Measurements from ENCODE around the gene EVL.

The EVL gene

GRCh38 chr14:100084591-100084990 is 19.4 kb downstream of the EVL start:
- DNase-seq (ENCODE audit: low read depth), result no peak

GRCh38 chr14:100085462-100085861 is 20.2 kb downstream of the EVL start:
- DNase-seq (ENCODE audit: low read depth), result no peak

- DNase-seq (ENCODE audit: low read depth), result no peak
Observed at GRCh38 chr14:100086361-100086760, 21.1 kb downstream of the EVL start.

GRCh38 chr14:100088226-100088625 is 23.0 kb downstream of the EVL start:
- DNase-seq (ENCODE audit: low read depth), result no peak

- DNase-seq (ENCODE audit: low read depth), result no peak
Observed at GRCh38 chr14:100091386-100091785, 26.2 kb downstream of the EVL start.

- DNase-seq (ENCODE audit: low read depth), result no peak
Observed at GRCh38 chr14:100092832-100093231, 27.6 kb downstream of the EVL start.

GRCh38 chr14:100093319-100093718 is 28.1 kb downstream of the EVL start:
- DNase-seq (ENCODE audit: low read depth), result no peak

GRCh38 chr14:100096656-100097055 is 31.4 kb downstream of the EVL start:
- DNase-seq (ENCODE audit: low read depth), result peak; percentile 75

- no peak for DNase-seq (ENCODE audit: low read depth)
Observed at GRCh38 chr14:100098171-100098570, 32.9 kb downstream of the EVL start.

GRCh38 chr14:100100032-100100703 is 34.9 kb downstream of the EVL start:
- DNase-seq (ENCODE audit: low read depth), result no peak

- no peak for DNase-seq (ENCODE audit: low read depth)
Observed at GRCh38 chr14:100102156-100102785, 37.0 kb downstream of the EVL start.

- DNase-seq (ENCODE audit: low read depth), result peak; percentile 55
Observed at GRCh38 chr14:100103250-100104005, 38.2 kb downstream of the EVL start.

- DNase-seq (ENCODE audit: low read depth), result no peak
Observed at GRCh38 chr14:100104006-100104352, 38.8 kb downstream of the EVL start.

GRCh38 chr14:100104523-100105300 is 39.5 kb downstream of the EVL start:
- peak; percentile 94 for DNase-seq (ENCODE audit: low read depth)

- DNase-seq (ENCODE audit: low read depth), result peak; percentile 32
Observed at GRCh38 chr14:100105357-100106169, 40.3 kb downstream of the EVL start.

GRCh38 chr14:100106250-100107112 is 41.3 kb downstream of the EVL start:
- no peak for DNase-seq (ENCODE audit: low read depth)

- DNase-seq (ENCODE audit: low read depth), result no peak
Observed at GRCh38 chr14:100107236-100107635, 42.0 kb downstream of the EVL start.

- peak; percentile 73 for DNase-seq (ENCODE audit: low read depth)
Observed at GRCh38 chr14:100108042-100108825, 43.0 kb downstream of the EVL start.

- peak; percentile 20 for DNase-seq (ENCODE audit: low read depth)
Observed at GRCh38 chr14:100108840-100109593, 43.8 kb downstream of the EVL start.

Measured in EH (cell line).